ENCODE measurements around the gene POLR2E. TPM values are rescaled to one million over a fixed set of nuclear protein-coding genes. Genes with fewer than 3 reads are reported as not detected.

The POLR2E gene
- total and polyA plus RNA-seq, 2 of the 13 experiments (the other 11 are each of a cell fraction or from before 2014, with no cell fraction given), result 140 to 272 TPM

- no peak for TF ChIP-seq GRHL1 (CRISPR knock-in tag; conservative IDR thresholded peaks at IDR 0.05)
- TF ChIP-seq KLF16 (CRISPR knock-in tag; IDR thresholded peaks at IDR 0.05), result no peak
- TF ChIP-seq DR1 (CRISPR knock-in tag; IDR thresholded peaks at IDR 0.05), result no peak
- no peak; the same call in 1 of the 2 replicates for TF ChIP-seq MED13 (CRISPR knock-in tag; IDR thresholded peaks at IDR 0.05)
- no peak for TF ChIP-seq KAT8 (CRISPR knock-in tag; IDR thresholded peaks at IDR 0.05)
- TF ChIP-seq TFDP2 (CRISPR knock-in tag; IDR thresholded peaks at IDR 0.05), result peak; percentile 78
- no peak for TF ChIP-seq ZNF773 (CRISPR knock-in tag; IDR thresholded peaks at IDR 0.05; ENCODE audit: borderline replicate concordance)
- TF ChIP-seq STAG1 (CRISPR knock-in tag; IDR thresholded peaks at IDR 0.05), result no peak
- TF ChIP-seq ZNF746 (CRISPR knock-in tag; IDR thresholded peaks at IDR 0.05), result no peak; the same call in 1 of the 2 replicates
- no peak for TF ChIP-seq ZNF326 (CRISPR knock-in tag; IDR thresholded peaks at IDR 0.05; ENCODE audit: borderline replicate concordance)
- TF ChIP-seq ZBTB1 (CRISPR knock-in tag; IDR thresholded peaks at IDR 0.05; ENCODE audit: borderline replicate concordance), result no peak
- no peak for TF ChIP-seq MNT (IDR thresholded peaks at IDR 0.05)
- TF ChIP-seq TCF7L2 (IDR thresholded peaks at IDR 0.05; ENCODE audit: low read depth, low read length), result no peak
- TF ChIP-seq MBNL3 (CRISPR knock-in tag; conservative IDR thresholded peaks at IDR 0.05), result no peak
- TF ChIP-seq ONECUT2 (CRISPR knock-in tag; IDR thresholded peaks at IDR 0.05), result no peak
- TF ChIP-seq U2AF2 (IDR thresholded peaks at IDR 0.05; ENCODE audit: low read depth, low read length), result no peak
- no peak for TF ChIP-seq CAMTA2 (CRISPR knock-in tag; IDR thresholded peaks at IDR 0.05; ENCODE audit: borderline replicate concordance)
- TF ChIP-seq PHB2 (IDR thresholded peaks at IDR 0.05; ENCODE audit: partially characterized antibody), result no peak
- TF ChIP-seq TOPORS (CRISPR knock-in tag; IDR thresholded peaks at IDR 0.05), result no peak
- TF ChIP-seq, protein P1, sequence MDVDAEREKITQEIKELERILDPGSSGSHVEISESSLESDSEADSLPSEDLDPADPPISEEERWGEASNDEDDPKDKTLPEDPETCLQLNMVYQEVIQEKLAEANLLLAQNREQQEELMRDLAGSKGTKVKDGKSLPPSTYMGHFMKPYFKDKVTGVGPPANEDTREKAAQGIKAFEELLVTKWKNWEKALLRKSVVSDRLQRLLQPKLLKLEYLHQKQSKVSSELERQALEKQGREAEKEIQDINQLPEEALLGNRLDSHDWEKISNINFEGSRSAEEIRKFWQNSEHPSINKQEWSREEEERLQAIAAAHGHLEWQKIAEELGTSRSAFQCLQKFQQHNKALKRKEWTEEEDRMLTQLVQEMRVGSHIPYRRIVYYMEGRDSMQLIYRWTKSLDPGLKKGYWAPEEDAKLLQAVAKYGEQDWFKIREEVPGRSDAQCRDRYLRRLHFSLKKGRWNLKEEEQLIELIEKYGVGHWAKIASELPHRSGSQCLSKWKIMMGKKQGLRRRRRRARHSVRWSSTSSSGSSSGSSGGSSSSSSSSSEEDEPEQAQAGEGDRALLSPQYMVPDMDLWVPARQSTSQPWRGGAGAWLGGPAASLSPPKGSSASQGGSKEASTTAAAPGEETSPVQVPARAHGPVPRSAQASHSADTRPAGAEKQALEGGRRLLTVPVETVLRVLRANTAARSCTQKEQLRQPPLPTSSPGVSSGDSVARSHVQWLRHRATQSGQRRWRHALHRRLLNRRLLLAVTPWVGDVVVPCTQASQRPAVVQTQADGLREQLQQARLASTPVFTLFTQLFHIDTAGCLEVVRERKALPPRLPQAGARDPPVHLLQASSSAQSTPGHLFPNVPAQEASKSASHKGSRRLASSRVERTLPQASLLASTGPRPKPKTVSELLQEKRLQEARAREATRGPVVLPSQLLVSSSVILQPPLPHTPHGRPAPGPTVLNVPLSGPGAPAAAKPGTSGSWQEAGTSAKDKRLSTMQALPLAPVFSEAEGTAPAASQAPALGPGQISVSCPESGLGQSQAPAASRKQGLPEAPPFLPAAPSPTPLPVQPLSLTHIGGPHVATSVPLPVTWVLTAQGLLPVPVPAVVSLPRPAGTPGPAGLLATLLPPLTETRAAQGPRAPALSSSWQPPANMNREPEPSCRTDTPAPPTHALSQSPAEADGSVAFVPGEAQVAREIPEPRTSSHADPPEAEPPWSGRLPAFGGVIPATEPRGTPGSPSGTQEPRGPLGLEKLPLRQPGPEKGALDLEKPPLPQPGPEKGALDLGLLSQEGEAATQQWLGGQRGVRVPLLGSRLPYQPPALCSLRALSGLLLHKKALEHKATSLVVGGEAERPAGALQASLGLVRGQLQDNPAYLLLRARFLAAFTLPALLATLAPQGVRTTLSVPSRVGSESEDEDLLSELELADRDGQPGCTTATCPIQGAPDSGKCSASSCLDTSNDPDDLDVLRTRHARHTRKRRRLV (CRISPR knock-in tag; IDR thresholded peaks at IDR 0.05), result no peak
- no peak for TF ChIP-seq FOXA1 (IDR thresholded peaks at IDR 0.05)
- no peak for TF ChIP-seq FOXA1 (CRISPR knock-in tag; IDR thresholded peaks at IDR 0.05)
- TF ChIP-seq ZNF350 (CRISPR knock-in tag; IDR thresholded peaks at IDR 0.05; ENCODE audit: borderline replicate concordance, low read depth), result no peak
Measured at GRCh38 chr19:1046117-1046626, 49.0 kb downstream of the POLR2E start (continued).
